ENCODE data around the gene CNGB1. TPM values are rescaled to one million over a fixed set of nuclear protein-coding genes. Genes with fewer than 3 reads are reported as not detected.

Gene CNGB1
- total RNA-seq, 1 experiment from 2014 or later = not detected

GRCh38 chr16:57899771-57900661 is 70.9 kb downstream of the CNGB1 start:
- Mint-ChIP-seq H3K36me3 (no peaks in the 10 kb centered on the region), H3K4me3 (no peak overlapping the region), H3K27ac (no peak overlapping the region), H3K9me3 (no peaks in the 10 kb centered on the region), H3K27me3 (ENCODE audit: low read depth) (no peaks in the 10 kb centered on the region), H3K4me1 (peaks cover 9% of the 10 kb centered on the region; the same call in 1 of the 2 replicates)
- ATAC-seq (peak; percentile 71), DNase-seq (ENCODE audit: low spot score) (peak; percentile 84)
- ChIA-PET POLR2A (no interaction called here), CTCF (interaction anchor here (0.8 to 2.3 kb wide), 9 partner anchors 27 to 124 kb away, joined by 3 to 11 read pairs (median 5); no protein-coding TSS in a partner anchor)
- TF ChIP-seq GTF2I (CRISPR knock-in tag; conservative IDR thresholded peaks at IDR 0.05) = peak; percentile 90
- peak; percentile 82 for TF ChIP-seq CTCF (IDR thresholded peaks at IDR 0.05)
- TF ChIP-seq FOXP1 (CRISPR knock-in tag; IDR thresholded peaks at IDR 0.05; ENCODE audit: borderline replicate concordance) = no peak

- no peak for TF ChIP-seq SOX15 (CRISPR knock-in tag; IDR thresholded peaks at IDR 0.05)
- no peak for TF ChIP-seq NR3C1 (CRISPR knock-in tag; conservative IDR thresholded peaks at IDR 0.05; ENCODE audit: low read depth)
- no peak for TF ChIP-seq CBFB (CRISPR knock-in tag; IDR thresholded peaks at IDR 0.05; ENCODE audit: low read depth)
- no peak for TF ChIP-seq FOXP1 (CRISPR knock-in tag; IDR thresholded peaks at IDR 0.05; ENCODE audit: borderline replicate concordance)
- TF ChIP-seq ZBTB43 (CRISPR knock-in tag; IDR thresholded peaks at IDR 0.05) = no peak
- TF ChIP-seq CDX4 (CRISPR knock-in tag; IDR thresholded peaks at IDR 0.05; ENCODE audit: borderline replicate concordance) = no peak
- TF ChIP-seq GTF2I (CRISPR knock-in tag; conservative IDR thresholded peaks at IDR 0.05) = no peak
- no peak for TF ChIP-seq FOXP4 (CRISPR knock-in tag; IDR thresholded peaks at IDR 0.05)
- no peak for TF ChIP-seq SMAD3 (CRISPR knock-in tag; IDR thresholded peaks at IDR 0.05; ENCODE audit: borderline replicate concordance)
- TF ChIP-seq JAZF1 (CRISPR knock-in tag; IDR thresholded peaks at IDR 0.05) = no peak
- no peak for TF ChIP-seq ZNF423 (CRISPR knock-in tag; IDR thresholded peaks at IDR 0.05)
- TF ChIP-seq USF1 (CRISPR knock-in tag; IDR thresholded peaks at IDR 0.05) = no peak
- TF ChIP-seq RELA (CRISPR knock-in tag; IDR thresholded peaks at IDR 0.05; ENCODE audit: borderline replicate concordance) = no peak
- TF ChIP-seq CREB1 (CRISPR knock-in tag; IDR thresholded peaks at IDR 0.05) = no peak
- no peak for TF ChIP-seq PRRX2 (CRISPR knock-in tag; IDR thresholded peaks at IDR 0.05)
- DNase-seq (ENCODE audit: low spot score) = no peak
- no peaks in the 10 kb centered on the region for H3K36me3 Mint-ChIP-seq
- H3K4me3 Mint-ChIP-seq = no peak overlapping the region
- POLR2A ChIA-PET = interaction anchor here (0.7 kb wide), 1 partner anchor 85 kb away, joined by 4 read pairs; no protein-coding TSS in a partner anchor
- H3K27ac Mint-ChIP-seq = no peak overlapping the region; the same call in 1 of the 2 replicates
- peaks cover 19% of the 10 kb centered on the region for H3K4me1 Mint-ChIP-seq
- H3K27me3 Mint-ChIP-seq (ENCODE audit: low read depth) = no peaks in the 10 kb centered on the region
- CTCF ChIA-PET = interaction anchor here (0.7 to 2.6 kb wide), 16 partner anchors 15 to 223 kb away, joined by 3 to 11 read pairs (median 3); no protein-coding TSS in a partner anchor
- H3K9me3 Mint-ChIP-seq = no peaks in the 10 kb centered on the region
- ATAC-seq = no peak
Measured at GRCh38 chr16:57898961-57899360, 72.0 kb downstream of the CNGB1 start.

Measured in WTC11 (cell line).